Measurements from ENCODE around the gene CD84.
"Not testable (repeated sequence)": the region's sequence is repeated elsewhere in the genome, so short reads cannot be mapped to it uniquely, and the experiment has no call there.

Gene CD84

GRCh38 chr1:160537714-160538665, 41.3 kb downstream of the CD84 start:
- H3K4me3 ChIP-seq (ENCODE audit: insufficient read depth, low read length, poor library complexity, severe bottlenecking), result no peak overlapping the region
- no peaks in the 10 kb centered on the region for H3K79me2 ChIP-seq (ENCODE audit: insufficient read depth, low read length)
- TF ChIP-seq, protein P1, sequence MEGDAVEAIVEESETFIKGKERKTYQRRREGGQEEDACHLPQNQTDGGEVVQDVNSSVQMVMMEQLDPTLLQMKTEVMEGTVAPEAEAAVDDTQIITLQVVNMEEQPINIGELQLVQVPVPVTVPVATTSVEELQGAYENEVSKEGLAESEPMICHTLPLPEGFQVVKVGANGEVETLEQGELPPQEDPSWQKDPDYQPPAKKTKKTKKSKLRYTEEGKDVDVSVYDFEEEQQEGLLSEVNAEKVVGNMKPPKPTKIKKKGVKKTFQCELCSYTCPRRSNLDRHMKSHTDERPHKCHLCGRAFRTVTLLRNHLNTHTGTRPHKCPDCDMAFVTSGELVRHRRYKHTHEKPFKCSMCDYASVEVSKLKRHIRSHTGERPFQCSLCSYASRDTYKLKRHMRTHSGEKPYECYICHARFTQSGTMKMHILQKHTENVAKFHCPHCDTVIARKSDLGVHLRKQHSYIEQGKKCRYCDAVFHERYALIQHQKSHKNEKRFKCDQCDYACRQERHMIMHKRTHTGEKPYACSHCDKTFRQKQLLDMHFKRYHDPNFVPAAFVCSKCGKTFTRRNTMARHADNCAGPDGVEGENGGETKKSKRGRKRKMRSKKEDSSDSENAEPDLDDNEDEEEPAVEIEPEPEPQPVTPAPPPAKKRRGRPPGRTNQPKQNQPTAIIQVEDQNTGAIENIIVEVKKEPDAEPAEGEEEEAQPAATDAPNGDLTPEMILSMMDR (IDR thresholded peaks at IDR 0.05; ENCODE audit: insufficient read depth, low read length, poor library complexity, severe bottlenecking), result no peak
- no peak for TF ChIP-seq EZH2phosphoT487 (conservative IDR thresholded peaks at IDR 0.05; ENCODE audit: low read length)
- no peak overlapping the region for H2AFZ ChIP-seq (ENCODE audit: low read depth, low read length, severe bottlenecking)
- no peaks in the 10 kb centered on the region for H4K20me1 ChIP-seq (ENCODE audit: low read depth, low read length)
- H3F3A ChIP-seq (ENCODE audit: insufficient read depth), result no peaks in the 10 kb centered on the region
- H3K36me3 ChIP-seq (ENCODE audit: low read length), result peaks cover 12% of the 10 kb centered on the region
- H3K9me2 ChIP-seq (replicated peaks; ENCODE audit: insufficient read depth, low read length), result no peaks in the 10 kb centered on the region
- H3K4me2 ChIP-seq (ENCODE audit: low read depth, low read length, poor library complexity, severe bottlenecking), result no peak overlapping the region
- H3K27me3 ChIP-seq (ENCODE audit: low read length), result no peaks in the 10 kb centered on the region
- H3K27ac ChIP-seq (ENCODE audit: low read depth, low read length), result no peak overlapping the region
- peaks cover 18% of the 10 kb centered on the region for H3K9me3 ChIP-seq (ENCODE audit: insufficient read depth, low read length)
- H3K9ac ChIP-seq (ENCODE audit: low read length), result no peak overlapping the region

GRCh38 chr1:160534823-160535605, 44.3 kb downstream of the CD84 start:
- TF ChIP-seq EZH2phosphoT487 (conservative IDR thresholded peaks at IDR 0.05; ENCODE audit: low read length), result no peak
- TF ChIP-seq, protein P1 (IDR thresholded peaks at IDR 0.05; ENCODE audit: insufficient read depth, low read length, poor library complexity, severe bottlenecking), result peak; percentile 16
- H3K9ac ChIP-seq (ENCODE audit: low read length), result no peak overlapping the region
- peaks cover 12% of the 10 kb centered on the region for H3K36me3 ChIP-seq (ENCODE audit: low read length)
- H4K20me1 ChIP-seq (ENCODE audit: low read depth, low read length), result no peaks in the 10 kb centered on the region
- no peak overlapping the region for H3K4me2 ChIP-seq (ENCODE audit: low read depth, low read length, poor library complexity, severe bottlenecking)
- H3K27ac ChIP-seq (ENCODE audit: low read depth, low read length), result no peak overlapping the region
- H3K79me2 ChIP-seq (ENCODE audit: insufficient read depth, low read length), result no peaks in the 10 kb centered on the region
- H3K27me3 ChIP-seq (ENCODE audit: low read length), result no peaks in the 10 kb centered on the region
- H3K4me3 ChIP-seq (ENCODE audit: insufficient read depth, low read length, poor library complexity, severe bottlenecking), result peak overlapping the region; percentile 7
- no peak overlapping the region for H2AFZ ChIP-seq (ENCODE audit: low read depth, low read length, severe bottlenecking)
- no peaks in the 10 kb centered on the region for H3F3A ChIP-seq (ENCODE audit: insufficient read depth)
- peaks cover 18% of the 10 kb centered on the region for H3K9me3 ChIP-seq (ENCODE audit: insufficient read depth, low read length)
- H3K9me2 ChIP-seq (replicated peaks; ENCODE audit: insufficient read depth, low read length), result no peaks in the 10 kb centered on the region

GRCh38 chr1:160532557-160532813, 46.8 kb downstream of the CD84 start:
- H3K9me3 ChIP-seq (ENCODE audit: insufficient read depth, low read length), result peaks cover 18% of the 10 kb centered on the region
- H3K36me3 ChIP-seq (ENCODE audit: low read length), result peaks cover 12% of the 10 kb centered on the region
- not testable (repeated sequence) for H3K27me3 ChIP-seq (ENCODE audit: low read length); H3K4me2 ChIP-seq (ENCODE audit: low read depth, low read length, poor library complexity, severe bottlenecking); H3K4me3 ChIP-seq (ENCODE audit: insufficient read depth, low read length, poor library complexity, severe bottlenecking); H3K9ac ChIP-seq (ENCODE audit: low read length); H2AFZ ChIP-seq (ENCODE audit: low read depth, low read length, severe bottlenecking); H3F3A ChIP-seq (ENCODE audit: insufficient read depth); H3K79me2 ChIP-seq (ENCODE audit: insufficient read depth, low read length); H4K20me1 ChIP-seq (ENCODE audit: low read depth, low read length); H3K27ac ChIP-seq (ENCODE audit: low read depth, low read length); H3K9me2 ChIP-seq (replicated peaks; ENCODE audit: insufficient read depth, low read length)

GRCh38 chr1:160531809-160532556, 47.3 kb downstream of the CD84 start:
- not testable (repeated sequence) for H3K27me3 ChIP-seq (ENCODE audit: low read length); H3K27ac ChIP-seq (ENCODE audit: low read depth, low read length); H3K4me2 ChIP-seq (ENCODE audit: low read depth, low read length, poor library complexity, severe bottlenecking); H4K20me1 ChIP-seq (ENCODE audit: low read depth, low read length); H3K9ac ChIP-seq (ENCODE audit: low read length); H3F3A ChIP-seq (ENCODE audit: insufficient read depth); H3K4me3 ChIP-seq (ENCODE audit: insufficient read depth, low read length, poor library complexity, severe bottlenecking); H2AFZ ChIP-seq (ENCODE audit: low read depth, low read length, severe bottlenecking); H3K79me2 ChIP-seq (ENCODE audit: insufficient read depth, low read length); H3K9me2 ChIP-seq (replicated peaks; ENCODE audit: insufficient read depth, low read length)
- H3K9me3 ChIP-seq (ENCODE audit: insufficient read depth, low read length), result peaks cover 18% of the 10 kb centered on the region
- H3K36me3 ChIP-seq (ENCODE audit: low read length), result peaks cover 12% of the 10 kb centered on the region

DNA sequence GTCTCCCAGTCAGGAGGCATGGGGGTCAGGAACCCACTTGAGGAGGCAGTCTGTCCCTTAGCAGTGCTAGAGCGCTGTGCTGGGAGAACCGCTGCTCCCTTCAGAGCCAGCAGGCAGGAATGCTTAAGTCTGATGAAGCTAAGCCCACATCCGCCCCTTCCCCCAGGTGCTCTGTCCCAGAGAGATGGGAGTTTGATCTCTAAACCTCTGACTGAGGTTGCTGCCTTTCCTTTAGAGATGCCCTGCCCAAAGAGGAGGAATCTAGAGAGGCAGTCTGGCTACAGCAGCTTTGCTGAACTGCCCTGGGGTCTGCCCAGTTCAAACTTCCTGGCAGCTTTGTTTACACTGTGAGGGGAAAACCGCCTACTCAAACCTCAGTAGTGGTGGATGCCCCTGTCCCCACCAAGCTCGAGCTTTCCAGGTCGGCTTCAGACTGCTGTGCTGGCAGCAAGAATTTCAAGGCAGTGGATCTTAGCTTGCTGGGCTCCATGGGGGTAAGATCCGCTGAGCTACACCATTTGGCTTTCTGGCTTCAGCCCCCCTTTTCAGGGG, 49.8 kb downstream of the CD84 start:
- not testable (repeated sequence) for H3K27ac ChIP-seq (ENCODE audit: low read depth, low read length)

More for the DNA sequence above, 49.8 kb downstream of the CD84 start:
- not testable (repeated sequence) for H3K9ac ChIP-seq (ENCODE audit: low read length); H3K27me3 ChIP-seq (ENCODE audit: low read length); H3F3A ChIP-seq (ENCODE audit: insufficient read depth); H3K79me2 ChIP-seq (ENCODE audit: insufficient read depth, low read length); H3K9me3 ChIP-seq (ENCODE audit: insufficient read depth, low read length); H3K9me2 ChIP-seq (replicated peaks; ENCODE audit: insufficient read depth, low read length); H3K4me2 ChIP-seq (ENCODE audit: low read depth, low read length, poor library complexity, severe bottlenecking); H3K36me3 ChIP-seq (ENCODE audit: low read length); H2AFZ ChIP-seq (ENCODE audit: low read depth, low read length, severe bottlenecking); H3K4me3 ChIP-seq (ENCODE audit: insufficient read depth, low read length, poor library complexity, severe bottlenecking); H4K20me1 ChIP-seq (ENCODE audit: low read depth, low read length)
